C1 segment of cervical spinal cord (tissue), 14 donors: Measurements from ENCODE around the gene MBNL3.

Source experiments
- DNase-seq, 14 donors: peaks; one replicate each; lab custom pipeline; 2025; lab: John Stamatoyannopoulos, UW

MBNL3 gene

GRCh38 chrX:132423323-132423722 is 65.5 kb downstream of the MBNL3 start:
- no peak for DNase-seq

- DNase-seq, result no peak
Observed at GRCh38 chrX:132415012-132415411, 73.8 kb downstream of the MBNL3 start.

DNA sequence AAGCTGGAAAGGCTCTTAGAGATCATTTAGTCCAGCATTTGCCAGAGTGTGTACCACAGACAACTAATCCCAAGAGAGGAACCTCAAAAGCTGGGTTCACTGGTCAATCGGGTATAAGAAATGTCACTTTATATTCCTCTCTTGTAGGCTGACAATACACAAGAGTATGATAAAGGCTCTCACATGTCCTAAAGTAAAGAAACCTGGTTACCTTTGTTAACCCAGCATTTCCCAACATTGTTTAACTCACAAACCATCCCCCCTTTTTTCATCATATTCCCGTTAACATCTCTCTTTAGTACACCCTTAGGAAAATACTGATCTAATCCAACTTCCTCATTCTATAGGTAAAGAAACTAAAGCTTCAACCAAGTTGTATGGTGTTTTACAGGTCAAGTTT is 74.4 kb downstream of the MBNL3 start:
- no peak for DNase-seq

GRCh38 chrX:132413459-132413858 is 75.4 kb downstream of the MBNL3 start:
- no peak for DNase-seq

DNA sequence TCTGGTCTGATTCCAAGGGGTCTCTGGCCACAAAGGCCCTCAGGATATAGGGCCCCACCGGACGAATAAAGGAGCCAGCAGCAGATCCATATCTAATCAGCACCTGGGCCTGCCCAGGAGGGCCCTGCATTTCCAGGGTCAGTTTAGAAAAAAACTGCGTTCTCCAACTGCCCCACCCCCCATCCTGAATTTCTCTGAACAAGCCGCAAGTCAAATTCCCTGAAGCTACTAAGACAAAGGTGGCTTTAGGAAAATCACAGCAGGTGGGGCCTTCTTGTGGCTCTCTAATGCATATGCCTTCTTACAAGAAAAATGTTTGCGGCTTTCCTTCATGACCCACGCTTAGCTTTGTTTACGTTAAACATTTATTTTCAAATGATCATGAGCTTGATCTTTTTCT is 76.6 kb downstream of the MBNL3 start:
- no peak for DNase-seq

GRCh38 chrX:132411310-132411977 is 77.4 kb downstream of the MBNL3 start:
- no peak for DNase-seq

DNA sequence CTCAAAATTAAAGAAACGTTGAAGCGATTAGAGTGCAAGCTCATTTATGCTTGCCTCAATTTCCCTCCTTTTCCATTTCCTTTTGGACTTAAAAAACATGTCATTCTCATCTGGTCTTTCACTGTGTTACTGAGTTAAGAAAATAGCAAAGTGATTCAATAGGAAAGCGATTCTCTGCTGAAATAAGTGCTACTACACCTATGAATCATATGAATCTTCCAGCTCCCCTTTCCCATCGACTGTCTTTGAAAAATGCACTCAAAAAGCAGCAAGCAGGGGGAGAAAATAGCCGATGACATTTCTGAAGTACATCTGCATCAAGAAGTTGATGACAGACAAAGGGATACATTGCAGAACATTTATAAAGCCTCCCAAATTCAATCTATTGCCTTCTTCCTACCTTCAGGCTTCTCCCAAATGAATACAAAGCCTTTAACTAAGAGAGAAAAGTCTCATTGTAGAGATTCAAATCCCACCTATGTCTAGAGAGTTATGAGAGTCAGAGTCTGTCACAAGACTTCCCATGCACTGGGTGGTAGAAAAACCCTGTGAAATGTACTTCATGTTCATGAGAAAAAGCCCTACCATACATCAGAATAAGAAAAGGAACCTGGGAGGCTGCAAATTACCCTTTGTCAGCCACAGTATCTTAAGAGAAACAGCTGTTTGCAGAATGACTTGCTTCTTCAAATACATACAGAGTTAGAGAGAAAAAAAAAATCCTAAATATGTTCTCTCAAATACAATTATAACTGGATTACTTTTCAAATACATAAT is 78.9 kb downstream of the MBNL3 start:
- no peak for DNase-seq

- no peak for DNase-seq
Observed at GRCh38 chrX:132407691-132408090, 81.1 kb downstream of the MBNL3 start.

- no peak for DNase-seq
Observed at GRCh38 chrX:132406106-132406505, 82.7 kb downstream of the MBNL3 start.

DNA sequence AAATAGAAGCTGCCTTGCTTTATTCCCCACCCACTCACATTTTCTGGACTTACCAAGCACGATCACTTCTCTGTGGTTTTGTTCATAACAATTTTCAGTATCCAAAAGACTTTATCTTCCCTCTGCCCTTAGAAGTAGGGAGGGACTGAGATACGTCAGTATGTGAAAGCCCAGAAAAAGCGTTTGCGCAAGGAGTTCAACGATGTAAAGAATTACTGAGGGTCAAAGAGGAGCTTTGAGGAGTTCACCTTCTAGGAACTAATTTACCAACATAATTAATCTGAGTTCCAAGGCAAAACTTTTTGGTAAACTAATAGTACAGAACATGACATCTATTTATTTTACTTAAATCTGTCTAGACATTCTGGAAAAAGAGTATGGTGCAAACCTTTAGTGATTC is 84.6 kb downstream of the MBNL3 start:
- DNase-seq, result no peak

DNA sequence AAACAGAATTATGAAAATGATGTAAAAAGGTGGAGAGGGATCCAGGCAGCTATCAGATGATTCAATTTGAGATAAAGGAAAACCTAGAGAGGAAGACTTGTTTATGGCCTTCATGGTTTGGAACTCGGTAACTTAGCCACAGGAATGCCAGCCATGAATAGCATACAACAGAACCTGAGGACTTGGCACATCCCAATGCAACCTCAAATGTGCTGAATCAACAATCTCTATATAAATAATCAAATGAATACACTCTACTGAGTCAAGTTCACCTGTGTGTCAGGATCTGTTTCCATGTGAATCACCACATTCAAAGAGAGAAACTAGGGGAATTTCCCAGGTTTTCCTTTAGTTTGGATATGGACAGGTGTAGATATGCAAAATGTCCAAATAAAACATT is 86.9 kb downstream of the MBNL3 start:
- DNase-seq, result no peak

- DNase-seq, result no peak
Observed at GRCh38 chrX:132400706-132401105, 88.1 kb downstream of the MBNL3 start.

- DNase-seq, result no peak
Observed at GRCh38 chrX:132395645-132396044, 93.2 kb downstream of the MBNL3 start.

GRCh38 chrX:132395026-132395425 is 93.8 kb downstream of the MBNL3 start:
- no peak for DNase-seq

DNA sequence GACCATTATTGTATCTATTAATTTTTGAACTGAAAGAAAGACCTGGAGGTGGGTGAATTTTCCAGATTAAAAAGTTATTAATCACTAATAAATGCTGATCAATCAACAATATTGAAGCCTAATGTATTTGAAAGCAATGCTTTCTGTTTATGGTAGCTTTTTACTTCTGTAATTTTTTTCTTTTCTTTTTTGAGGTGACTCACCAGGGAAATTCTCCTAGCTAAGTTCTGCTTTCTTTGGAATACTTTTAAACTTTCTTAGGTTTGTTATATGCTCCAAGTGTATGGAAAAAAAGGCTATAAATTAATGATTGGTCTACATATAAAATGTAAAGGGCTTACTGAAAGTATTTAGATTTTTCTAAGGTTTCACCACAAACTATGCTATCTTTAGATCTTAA is 94.2 kb downstream of the MBNL3 start:
- no peak for DNase-seq

GRCh38 chrX:132393992-132394391 is 94.8 kb downstream of the MBNL3 start:
- no peak for DNase-seq

GRCh38 chrX:132393485-132393884 is 95.4 kb downstream of the MBNL3 start:
- no peak for DNase-seq

DNA sequence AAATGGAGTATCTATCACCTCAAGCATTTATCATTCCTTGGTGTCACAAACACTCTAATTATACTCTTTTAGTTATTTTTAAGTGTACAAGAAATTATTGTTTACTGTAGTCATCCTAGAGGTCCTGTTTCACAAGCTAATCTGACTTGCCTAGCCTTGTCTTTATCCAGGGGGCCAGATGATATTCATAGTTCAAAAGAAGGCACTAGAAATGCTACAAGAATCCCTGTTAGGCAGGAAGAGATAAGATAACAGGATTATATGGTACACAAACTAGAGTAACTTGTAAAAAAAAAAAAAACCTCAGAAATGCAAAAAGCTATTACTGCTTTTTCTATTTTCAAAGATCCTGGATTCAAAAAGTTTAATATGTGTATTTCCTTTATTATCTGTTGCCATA is 95.8 kb downstream of the MBNL3 start:
- no peak for DNase-seq

DNA sequence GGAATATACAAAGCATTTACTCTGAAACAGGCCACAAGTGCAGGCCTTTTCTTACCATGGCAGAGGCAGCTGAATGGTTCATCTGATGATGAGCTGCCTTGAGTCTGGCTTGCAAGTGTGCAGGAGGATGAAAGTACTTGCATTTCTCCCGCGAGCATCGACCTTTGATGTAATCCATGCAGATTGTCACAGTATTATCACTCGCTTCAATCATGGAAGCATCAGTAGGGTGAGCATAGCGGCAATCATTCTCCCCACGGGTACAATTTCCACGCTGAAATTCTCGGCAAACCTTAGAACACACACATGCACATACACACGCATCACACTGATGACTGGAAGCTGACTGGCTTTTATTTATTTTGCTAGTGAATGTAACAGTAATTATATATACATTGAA is 98.0 kb downstream of the MBNL3 start:
- DNase-seq, result no peak

- no peak for DNase-seq
Observed at GRCh38 chrX:132389480-132389879, 99.4 kb downstream of the MBNL3 start.

DNA sequence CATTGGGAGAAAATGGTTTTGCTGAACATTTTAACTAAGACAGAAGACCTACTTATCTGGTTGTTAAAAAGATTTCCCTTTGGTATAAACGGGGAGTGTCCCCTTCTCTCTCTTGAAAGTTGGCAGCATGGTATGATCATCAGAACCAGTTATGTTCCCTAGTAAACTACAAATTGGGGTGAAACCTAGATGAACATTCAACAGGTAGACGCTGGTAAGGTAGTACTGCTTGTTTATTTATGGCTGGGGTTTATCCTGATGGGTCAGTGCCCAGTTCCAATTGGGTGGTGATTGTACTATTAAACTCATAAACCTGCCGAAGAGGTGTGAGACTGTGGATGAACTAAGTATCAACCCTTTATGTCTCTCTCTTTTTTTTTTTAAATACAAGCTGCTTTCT is 100.5 kb downstream of the MBNL3 start:
- no peak for DNase-seq

- DNase-seq, result no peak
Observed at GRCh38 chrX:132384301-132384700, 104.5 kb downstream of the MBNL3 start.

DNA sequence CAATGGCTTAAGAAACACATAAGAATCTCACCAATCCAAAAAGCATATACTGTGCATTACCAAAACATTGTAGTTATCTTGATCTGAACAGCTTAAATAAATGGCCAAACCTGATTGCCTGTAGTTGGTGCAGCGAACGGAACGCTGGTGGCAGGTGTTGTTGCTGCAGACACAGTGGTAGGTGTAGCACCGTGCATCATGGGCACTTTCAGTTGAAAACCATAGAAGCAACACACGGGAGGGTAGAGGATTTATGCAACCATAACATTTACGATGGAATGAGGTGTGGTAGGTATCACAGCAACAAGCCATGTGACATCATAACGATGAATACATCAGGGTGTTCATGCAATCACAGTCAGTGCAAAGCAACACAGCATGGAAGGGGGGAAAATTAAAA is 106.8 kb downstream of the MBNL3 start:
- DNase-seq, result no peak
